GM10266 (cell line): ENCODE results near the gene C13orf46.

Experiments used
- DNase-seq: peaks from one replicate; pipeline ENCODE4 v3.0.0; 2012; ENCODE audit errors: extremely low spot score
- CTCF ChIP-seq: IDR thresholded peaks from 2 replicates; pipeline ENCODE4 v1.5.1; 2012; ENCODE audit warnings: mild to moderate bottlenecking, low read depth; ENCODE audit not compliant: control insufficient read depth, insufficient read depth; ENCODE audit errors: missing control alignments

C13orf46 gene

GRCh38 chr13:113919761-113920559 lies 53.9 kb downstream of the C13orf46 start:
- DNase-seq, result no peak
- no peak for TF ChIP-seq CTCF

- DNase-seq, result no peak
- TF ChIP-seq CTCF, result no peak
Observed at GRCh38 chr13:113918981-113919701, 54.7 kb downstream of the C13orf46 start.

GRCh38 chr13:113918580-113918979 lies 55.3 kb downstream of the C13orf46 start:
- no peak for DNase-seq
- TF ChIP-seq CTCF, result no peak

GRCh38 chr13:113917594-113918371 lies 56.1 kb downstream of the C13orf46 start:
- no peak for DNase-seq
- TF ChIP-seq CTCF, result no peak

GRCh38 chr13:113917096-113917495 lies 56.8 kb downstream of the C13orf46 start:
- no peak for DNase-seq
- TF ChIP-seq CTCF, result no peak

GRCh38 chr13:113916330-113916815 lies 57.5 kb downstream of the C13orf46 start:
- no peak for DNase-seq
- no peak for TF ChIP-seq CTCF
